Stimulated activated naive B cell treated with anti-CD40 and anti-IgM and Interleukin-4, amounts not matched to agents 10 μg/mL and 1 μg/mL and 100 μg/mL, for 72 hours (primary cell): Measurements from ENCODE around the gene ZSCAN5C.

Experiments used
- ATAC-seq, 2 donors: fragments of 150-1000 bp; cut with Tn5 transposase; replicated peaks; 2 replicates each; pipeline ENCODE4 v1.10.0; 2021; ENCODE audit warnings: moderate library complexity in 1 of 2
- DNase-seq: peaks from one replicate; pipeline ENCODE4 v3.0.0; 2021
- H3K27ac Mint-ChIP-seq: one replicate; pipeline ENCODE4 v1.8.0; 2022; ENCODE audit warnings: mild to moderate bottlenecking, mixed read lengths
- H3K27me3 Mint-ChIP-seq, 2 donors: one replicate each; pipeline ENCODE4 v1.8.0; 2022; ENCODE audit warnings: mixed read lengths in 2 of 2
- H3K36me3 Mint-ChIP-seq, 2 donors: one replicate each; pipeline ENCODE4 v1.8.0; 2022; ENCODE audit warnings: mixed read lengths in 2 of 2, mild to moderate bottlenecking in 1 of 2
- H3K4me1 Mint-ChIP-seq, 2 donors: one replicate each; pipeline ENCODE4 v1.8.0; 2022; ENCODE audit warnings: mixed read lengths in 2 of 2, mild to moderate bottlenecking in 1 of 2
- H3K4me3 Mint-ChIP-seq, 2 donors: one replicate each; pipeline ENCODE4 v1.8.0; 2022; ENCODE audit warnings: mild to moderate bottlenecking in 2 of 2, mixed read lengths in 2 of 2, moderate library complexity in 1 of 2
- H3K9me3 Mint-ChIP-seq, 2 donors: one replicate each; pipeline ENCODE4 v1.8.0; 2022; ENCODE audit warnings: mixed read lengths in 2 of 2, mild to moderate bottlenecking in 1 of 2

ZSCAN5C gene

DNA sequence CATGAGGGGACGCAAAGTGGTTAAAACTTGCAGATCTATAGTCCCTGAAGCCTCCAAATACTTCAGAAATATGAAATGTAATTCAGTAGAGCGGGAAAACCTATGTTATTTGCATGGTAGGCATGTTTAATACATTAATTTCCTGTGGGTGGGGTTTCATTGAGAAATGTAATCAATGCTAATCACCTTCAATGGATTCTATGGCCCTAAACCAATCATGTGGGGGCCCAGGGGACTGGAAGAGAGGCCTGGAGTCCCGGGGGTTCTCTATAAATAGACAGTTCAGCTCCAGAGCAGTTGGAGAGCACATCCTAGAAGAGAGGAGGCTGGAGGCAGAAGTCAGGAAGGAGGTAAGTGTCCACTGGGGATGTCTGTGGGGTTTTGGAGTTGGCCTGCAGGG is at the start of gene ZSCAN5C:
Gene ZSCAN5C (plus strand): TSS at position 301 of the 400 bp plus-strand sequence. CDS start 3,641 bp downstream, outside the sequence.
- DNase-seq: no peak
- Mint-ChIP-seq H3K36me3 (no peaks in the 10 kb centered on the region), H3K4me3 (no peak within 1 kb of the TSS), H3K4me1 (no peaks in the 10 kb centered on the region), H3K27ac (no peak within 1 kb of the TSS), H3K27me3 (peaks cover 1 to 25% of the 10 kb centered on the region in 2 donors), H3K9me3 (no peaks in the 10 kb centered on the region)
- ATAC-seq: no peak

DNA sequence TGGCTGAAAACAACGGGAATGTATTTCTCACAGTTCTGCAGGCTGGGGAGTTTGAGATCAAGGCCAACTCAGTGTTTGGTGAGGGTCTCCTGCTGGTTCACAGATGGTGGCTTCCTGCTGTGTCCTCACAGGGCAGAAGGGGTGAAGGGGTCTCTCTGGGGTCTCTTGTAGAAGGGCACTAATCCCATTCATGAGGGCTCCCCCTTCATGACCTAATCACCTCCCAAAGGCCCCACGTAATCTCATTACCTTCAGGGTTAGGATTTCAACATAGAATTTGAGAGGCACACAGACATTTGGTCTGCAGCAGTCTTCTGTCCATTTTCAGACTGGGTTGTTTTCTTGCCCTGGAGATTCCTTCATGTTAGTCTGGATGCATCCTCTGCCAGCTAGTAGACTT is 49.4 kb upstream of the ZSCAN5C start:
- H3K27me3 Mint-ChIP-seq: no peaks in the 10 kb centered on the region
- no peak for DNase-seq
- H3K4me3 Mint-ChIP-seq: no peak overlapping the region
- peaks cover 8 to 10% of the 10 kb centered on the region in 2 donors for H3K4me1 Mint-ChIP-seq
- H3K9me3 Mint-ChIP-seq: peaks cover 0 to 2% of the 10 kb centered on the region in 2 donors
- peaks cover 23 to 65% of the 10 kb centered on the region in 2 donors for H3K36me3 Mint-ChIP-seq
- no peak for ATAC-seq
- no peak overlapping the region for H3K27ac Mint-ChIP-seq

GRCh38 chr19:56153507-56153906 is 48.6 kb upstream of the ZSCAN5C start:
- Mint-ChIP-seq H3K4me1 (peaks cover 8 to 10% of the 10 kb centered on the region in 2 donors), H3K27ac (no peak overlapping the region), H3K27me3 (no peaks in the 10 kb centered on the region), H3K4me3 (no peak overlapping the region), H3K9me3 (peaks cover 0 to 2% of the 10 kb centered on the region in 2 donors), H3K36me3 (peaks cover 22 to 65% of the 10 kb centered on the region in 2 donors)
- DNase-seq (no peak), ATAC-seq (no peak)

DNA sequence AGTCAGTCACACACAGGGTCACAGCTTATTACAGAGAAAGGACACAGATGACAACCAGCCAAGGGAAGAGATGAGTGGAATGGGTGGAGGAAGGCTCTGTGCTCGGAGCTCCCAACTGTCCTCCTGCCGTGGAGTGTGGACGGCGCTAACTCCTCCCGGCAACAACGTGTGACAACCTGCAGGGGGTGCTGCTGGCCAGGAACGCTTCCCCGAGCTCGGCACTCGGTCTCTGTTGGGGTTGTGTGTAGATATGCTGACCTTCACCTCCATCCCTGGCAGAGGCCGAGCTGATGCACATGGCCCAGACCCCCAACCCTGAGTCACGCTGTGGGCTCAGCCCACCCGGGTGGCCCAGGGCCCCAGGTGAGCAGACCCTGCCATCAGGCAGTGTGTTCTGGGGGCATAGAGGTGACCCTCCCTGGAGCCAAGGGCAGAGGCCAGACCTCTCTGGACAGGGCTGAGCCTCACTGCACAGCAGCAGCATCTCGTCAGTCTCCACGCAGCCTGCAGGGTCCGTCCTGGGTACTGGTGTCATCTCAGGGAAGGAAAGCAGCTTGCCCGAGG is 46.9 kb upstream of the ZSCAN5C start:
- Mint-ChIP-seq H3K4me1 (peaks cover 10 to 11% of the 10 kb centered on the region in 2 donors), H3K27me3 (no peaks in the 10 kb centered on the region), H3K27ac (no peak overlapping the region), H3K4me3 (no peak overlapping the region), H3K36me3 (peaks cover 22 to 63% of the 10 kb centered on the region in 2 donors), H3K9me3 (peaks cover 6% of the 10 kb centered on the region in 2 donors)
- ATAC-seq: peak in 1 of 2 donors; percentile 25
- DNase-seq: no peak

DNA sequence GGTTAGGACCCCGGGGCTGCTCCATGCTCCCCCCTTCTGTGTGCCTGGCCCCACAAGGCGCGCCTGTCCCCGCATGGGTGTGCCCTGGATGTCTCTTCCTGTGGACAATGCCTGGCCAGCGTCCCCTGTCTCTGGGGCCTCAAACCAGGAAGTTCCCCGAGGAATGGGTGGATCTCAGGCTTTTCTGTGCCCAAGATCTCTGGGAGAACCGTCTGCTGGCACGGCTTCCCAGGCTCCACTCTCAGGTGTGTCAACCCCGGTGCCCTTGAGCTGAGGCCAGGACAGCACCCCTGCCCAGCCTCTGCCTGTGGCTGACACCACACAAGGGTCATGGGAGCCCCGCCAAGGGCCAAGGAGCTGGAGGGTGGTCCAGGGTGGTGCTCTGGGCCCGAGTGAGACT is 45.3 kb upstream of the ZSCAN5C start:
- Mint-ChIP-seq H3K36me3 (peaks cover 24 to 70% of the 10 kb centered on the region in 2 donors), H3K4me3 (no peak overlapping the region), H3K9me3 (peaks cover 6% of the 10 kb centered on the region in 2 donors), H3K4me1 (peaks cover 9 to 10% of the 10 kb centered on the region in 2 donors), H3K27me3 (no peaks in the 10 kb centered on the region), H3K27ac (no peak overlapping the region)
- DNase-seq (no peak), ATAC-seq (no peak)

DNA sequence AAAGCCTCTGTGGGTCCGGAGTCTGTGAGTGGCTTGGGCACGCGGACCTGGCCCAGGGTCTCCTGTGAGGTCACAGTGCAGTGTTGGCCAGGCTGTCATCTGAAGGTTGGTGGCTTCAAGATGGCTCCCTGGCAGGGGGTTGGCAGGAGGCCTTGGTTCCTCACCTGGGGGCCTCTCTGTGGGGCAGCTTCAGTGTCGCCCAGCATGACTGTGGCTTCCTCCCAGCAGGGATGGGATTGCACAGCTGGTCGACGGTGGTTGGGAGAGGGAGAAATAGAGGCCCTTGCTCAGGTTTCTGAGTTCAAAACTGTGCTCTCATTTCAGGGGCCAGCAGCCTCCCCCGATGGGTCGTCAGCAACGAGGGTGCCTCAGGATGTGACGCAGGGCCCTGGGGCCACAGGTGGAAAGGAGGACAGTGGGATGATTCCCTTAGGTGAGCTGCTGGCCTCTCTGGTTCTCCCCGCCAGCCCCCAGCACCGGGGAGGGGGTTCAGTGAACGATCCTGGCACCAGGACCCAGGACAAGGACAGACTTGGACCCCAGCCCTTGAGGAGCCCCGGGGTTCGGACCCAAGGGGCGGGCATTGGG is 43.8 kb upstream of the ZSCAN5C start:
- Mint-ChIP-seq H3K27ac (no peak overlapping the region), H3K4me1 (peaks cover 12 to 18% of the 10 kb centered on the region in 2 donors), H3K36me3 (peaks cover 25 to 79% of the 10 kb centered on the region in 2 donors), H3K9me3 (peaks cover 6% of the 10 kb centered on the region in 2 donors), H3K27me3 (no peaks in the 10 kb centered on the region), H3K4me3 (no peak overlapping the region)
- ATAC-seq (no peak), DNase-seq (no peak)

DNA sequence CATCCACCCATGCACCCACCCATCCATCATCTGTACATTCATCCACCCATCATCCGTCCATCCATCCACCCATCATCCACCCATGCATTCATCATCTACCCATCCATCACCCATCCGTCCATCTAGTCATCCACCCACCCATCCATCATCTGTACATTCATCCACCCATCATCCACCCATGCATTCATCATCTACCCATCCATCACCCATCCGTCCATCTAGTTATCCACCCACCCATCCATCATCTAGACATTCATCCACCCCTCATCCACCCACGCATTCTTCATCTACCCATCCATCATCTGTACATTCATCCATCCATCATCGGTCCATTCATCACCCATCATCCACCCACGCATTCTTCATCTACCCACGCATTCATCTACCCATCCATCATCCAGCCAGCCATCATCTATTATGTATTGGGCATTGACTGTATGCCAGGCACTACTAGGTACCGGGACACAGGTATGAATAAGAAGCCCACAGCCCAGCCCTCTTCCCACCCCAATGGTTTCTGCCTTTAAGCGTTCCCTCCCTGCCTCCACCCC is 43.0 kb upstream of the ZSCAN5C start:
- H3K9me3 Mint-ChIP-seq: peaks cover 6% of the 10 kb centered on the region in 2 donors
- no peak overlapping the region for H3K4me3 Mint-ChIP-seq
- DNase-seq: no peak
- peaks cover 22 to 73% of the 10 kb centered on the region in 2 donors for H3K36me3 Mint-ChIP-seq
- peaks cover 0 to 2% of the 10 kb centered on the region in 2 donors for H3K27me3 Mint-ChIP-seq
- no peak overlapping the region for H3K27ac Mint-ChIP-seq
- H3K4me1 Mint-ChIP-seq: peaks cover 9 to 17% of the 10 kb centered on the region in 2 donors
- no peak for ATAC-seq

GRCh38 chr19:56159622-56160271 is 42.3 kb upstream of the ZSCAN5C start:
- Mint-ChIP-seq H3K36me3 (peaks cover 22 to 70% of the 10 kb centered on the region in 2 donors), H3K27ac (no peak overlapping the region), H3K4me1 (peaks cover 9 to 19% of the 10 kb centered on the region in 2 donors), H3K27me3 (peaks cover under 1 to 8% of the 10 kb centered on the region in 2 donors), H3K9me3 (peaks cover 6% of the 10 kb centered on the region in 2 donors), H3K4me3 (no peak overlapping the region)
- DNase-seq (no peak), ATAC-seq (no peak)

GRCh38 chr19:56161534-56161933 is 40.5 kb upstream of the ZSCAN5C start:
- Mint-ChIP-seq H3K9me3 (peaks cover 6% of the 10 kb centered on the region in 2 donors), H3K27me3 (peaks cover 4 to 16% of the 10 kb centered on the region in 2 donors), H3K27ac (no peak overlapping the region), H3K36me3 (peaks cover 24 to 53% of the 10 kb centered on the region in 2 donors), H3K4me1 (peaks cover 9 to 15% of the 10 kb centered on the region in 2 donors), H3K4me3 (no peak overlapping the region)
- DNase-seq (no peak), ATAC-seq (no peak)

DNA sequence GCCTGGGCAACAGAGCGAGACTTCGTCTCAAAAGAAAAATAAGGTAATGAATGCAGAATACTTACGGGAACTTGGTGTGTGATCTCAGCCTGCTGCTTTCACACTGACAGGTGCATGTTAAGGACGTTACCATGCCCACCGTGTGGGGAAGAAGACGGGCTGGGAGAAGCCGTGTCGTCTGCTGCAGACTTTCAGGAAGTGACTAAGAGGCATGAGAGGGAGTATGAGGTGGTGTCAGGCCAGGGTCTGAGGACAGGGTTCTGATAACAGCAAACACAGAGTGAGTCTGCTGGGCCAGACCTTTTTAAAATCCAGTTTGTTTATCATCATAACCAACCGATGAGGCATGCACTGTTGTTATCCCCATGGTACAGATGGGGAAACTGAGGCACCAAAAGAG is 39.8 kb upstream of the ZSCAN5C start:
- H3K27me3 Mint-ChIP-seq: peaks cover 4 to 16% of the 10 kb centered on the region in 2 donors
- peaks cover 24 to 49% of the 10 kb centered on the region in 2 donors for H3K36me3 Mint-ChIP-seq
- no peak overlapping the region for H3K4me3 Mint-ChIP-seq
- peaks cover 9 to 15% of the 10 kb centered on the region in 2 donors for H3K4me1 Mint-ChIP-seq
- peaks cover 6% of the 10 kb centered on the region in 2 donors for H3K9me3 Mint-ChIP-seq
- ATAC-seq: peak; percentile 76 to 82
- H3K27ac Mint-ChIP-seq: peak overlapping the region; percentile 42
- DNase-seq: no peak

GRCh38 chr19:56163097-56163496 is 39.0 kb upstream of the ZSCAN5C start:
- DNase-seq: no peak
- H3K9me3 Mint-ChIP-seq: peaks cover 6% of the 10 kb centered on the region in 2 donors
- H3K4me3 Mint-ChIP-seq: no peak overlapping the region
- peaks cover 20 to 41% of the 10 kb centered on the region in 2 donors for H3K36me3 Mint-ChIP-seq
- H3K27me3 Mint-ChIP-seq: peaks cover 4 to 16% of the 10 kb centered on the region in 2 donors
- H3K4me1 Mint-ChIP-seq: peaks cover 9 to 15% of the 10 kb centered on the region in 2 donors
- no peak overlapping the region for H3K27ac Mint-ChIP-seq
- no peak for ATAC-seq

GRCh38 chr19:56167064-56167578 is 35.0 kb upstream of the ZSCAN5C start:
- Mint-ChIP-seq H3K27me3 (peaks cover 13 to 21% of the 10 kb centered on the region in 2 donors), H3K4me3 (no peak overlapping the region)
- no peak for DNase-seq

DNA sequence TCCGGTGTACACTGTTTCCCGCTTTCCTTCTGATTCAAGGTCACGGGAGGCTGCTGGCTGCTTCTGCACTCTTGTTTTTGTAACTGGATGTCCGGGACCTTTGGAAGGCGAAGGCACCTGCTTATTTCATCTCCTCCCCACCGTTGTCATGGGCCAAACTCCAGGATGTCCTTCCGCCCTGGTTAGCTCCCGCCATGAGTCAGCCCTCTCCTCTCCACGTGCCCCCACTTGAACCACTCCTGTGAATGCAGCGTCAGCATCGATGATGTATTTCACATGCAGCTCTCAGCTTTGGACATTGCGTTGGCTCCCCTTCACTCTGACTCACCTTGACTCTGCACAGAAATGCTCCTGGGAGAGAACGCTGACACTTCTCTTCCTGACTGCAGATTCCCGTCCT is 31.8 kb upstream of the ZSCAN5C start:
- no peak for ATAC-seq
- peaks cover 15 to 29% of the 10 kb centered on the region in 2 donors for H3K27me3 Mint-ChIP-seq
- H3K27ac Mint-ChIP-seq: no peak overlapping the region
- no peak overlapping the region for H3K4me3 Mint-ChIP-seq
- H3K4me1 Mint-ChIP-seq: peaks cover 0 to 2% of the 10 kb centered on the region in 2 donors
- H3K9me3 Mint-ChIP-seq: no peaks in the 10 kb centered on the region
- no peaks in the 10 kb centered on the region for H3K36me3 Mint-ChIP-seq
- no peak for DNase-seq

More at GRCh38 chr19:56167064-56167578, 35.0 kb upstream of the ZSCAN5C start:
- H3K4me1 Mint-ChIP-seq: peaks cover 5 to 15% of the 10 kb centered on the region in 2 donors
- ATAC-seq: no peak
- no peaks in the 10 kb centered on the region for H3K9me3 Mint-ChIP-seq
- H3K27ac Mint-ChIP-seq: no peak overlapping the region
- H3K36me3 Mint-ChIP-seq: peaks cover 3 to 7% of the 10 kb centered on the region in 2 donors

GRCh38 chr19:56174086-56174485 is 28.0 kb upstream of the ZSCAN5C start:
- DNase-seq (no peak), ATAC-seq (no peak)
- Mint-ChIP-seq H3K36me3 (no peaks in the 10 kb centered on the region), H3K27ac (no peak overlapping the region), H3K4me3 (no peak overlapping the region), H3K4me1 (peaks cover 0 to 2% of the 10 kb centered on the region in 2 donors), H3K27me3 (peaks cover 19 to 38% of the 10 kb centered on the region in 2 donors), H3K9me3 (no peaks in the 10 kb centered on the region)
